ENCODE measurements around the gene C15orf61. TPM values are rescaled to one million over a fixed set of nuclear protein-coding genes. Genes with fewer than 3 reads are reported as not detected.

C15orf61 gene
- total and polyA plus RNA-seq, 11 donors, result 3.6 to 11.7 (median 9.9) TPM

GRCh38 chr15:67575039-67575502 lies 54.1 kb downstream of the C15orf61 start:
- H3K27me3 ChIP-seq, result no peaks in the 10 kb centered on the region
- H3K4me1 ChIP-seq, result peaks cover 0 to 15% (median 2%) of the 10 kb centered on the region in 12 donors
- ATAC-seq (peak in 2 of 4 donors; percentile 43 to 50), DNase-seq (no peak)
- TF ChIP-seq CTCF (IDR thresholded peaks at IDR 0.05), result no peak
- TF ChIP-seq POLR2A (IDR thresholded peaks at IDR 0.05), result no peak
- H3K9me3 ChIP-seq, result no peaks in the 10 kb centered on the region
- H3K27ac ChIP-seq, result no peak overlapping the region
- peaks cover 0 to 6% (median 0%) of the 10 kb centered on the region in 9 donors for H3K36me3 ChIP-seq
- H3K4me3 ChIP-seq, result no peak overlapping the region
- intact Hi-C loops (cut with DNase I), result loop anchor here in 1 of 10 donors (10.0 kb wide), 1 partner anchor 50 kb away; no protein-coding TSS in a partner anchor
- WGBS, 4 donors, result 76 to 85% (median 81%) methylated on average over 4 of the region's 4 CpGs

DNA sequence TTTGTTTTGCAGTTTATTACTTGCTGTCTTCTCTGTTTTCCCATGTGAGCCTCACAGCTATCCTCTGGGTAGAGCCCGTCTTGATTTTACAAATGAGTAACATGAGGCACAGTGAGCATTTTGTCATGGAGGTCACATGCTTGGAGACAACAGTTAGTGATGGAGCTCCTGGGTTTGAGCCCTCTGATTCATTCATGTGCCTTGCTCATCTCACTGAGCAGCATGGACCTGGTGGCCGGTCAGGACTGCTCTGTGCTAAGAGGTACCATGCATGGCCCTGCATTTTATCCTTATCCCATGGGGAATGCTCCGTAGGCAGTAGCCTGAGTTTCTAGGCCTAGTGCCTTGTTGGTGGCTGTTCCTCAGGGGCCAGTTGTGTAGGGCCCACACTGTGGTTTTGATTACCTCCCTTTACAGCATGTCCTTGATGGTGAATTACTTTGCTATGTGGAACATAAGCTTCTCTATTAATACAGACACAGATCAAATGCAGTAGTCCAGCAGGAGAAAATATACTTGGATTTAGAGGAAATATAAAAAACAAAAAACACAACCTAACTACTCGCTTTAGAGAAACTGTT lies 57.2 kb downstream of the C15orf61 start:
- H3K27ac ChIP-seq, result no peak overlapping the region
- no peak for TF ChIP-seq CTCF (IDR thresholded peaks at IDR 0.05)
- no peak for TF ChIP-seq POLR2A (IDR thresholded peaks at IDR 0.05)
- intact Hi-C loops (cut with DNase I), result loop anchor here in 1 of 10 donors (10.0 kb wide), 1 partner anchor 47 kb away; no protein-coding TSS in a partner anchor
- DNase-seq, result no peak
- peaks cover 0 to 6% (median 0%) of the 10 kb centered on the region in 12 donors for H3K4me1 ChIP-seq
- H3K27me3 ChIP-seq, result no peaks in the 10 kb centered on the region
- ATAC-seq, result no peak
- H3K9me3 ChIP-seq, result no peaks in the 10 kb centered on the region
- 94 to 99% (median 97%) methylated on average over 4 of the region's 4 CpGs for WGBS, 4 donors
- H3K4me3 ChIP-seq, result no peak overlapping the region
- H3K36me3 ChIP-seq, result peaks cover 0 to 3% (median 0%) of the 10 kb centered on the region in 9 donors

DNA sequence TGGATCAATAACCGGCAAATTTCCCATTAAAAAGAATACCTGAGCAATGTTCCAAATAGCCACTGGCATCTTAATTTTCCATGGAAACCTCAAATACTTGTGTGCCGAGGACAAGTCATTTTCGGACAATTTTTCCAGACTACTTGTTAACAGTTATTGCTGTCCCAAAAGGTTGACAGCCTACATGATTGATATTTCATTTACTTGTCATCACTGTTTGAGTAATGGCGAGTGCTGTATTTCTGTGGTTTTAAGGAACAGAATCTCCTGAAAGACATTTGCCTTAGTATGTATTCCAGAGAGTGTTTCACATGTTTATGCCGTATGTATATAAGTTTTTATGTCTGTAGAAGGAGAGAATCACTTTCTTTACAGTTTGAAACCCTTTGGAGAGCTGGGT lies 58.2 kb downstream of the C15orf61 start:
- TF ChIP-seq POLR2A (IDR thresholded peaks at IDR 0.05) (no peak), CTCF (IDR thresholded peaks at IDR 0.05) (no peak)
- H3K36me3 ChIP-seq, result peaks cover 0 to 3% (median 0%) of the 10 kb centered on the region in 9 donors
- no peaks in the 10 kb centered on the region for H3K9me3 ChIP-seq
- H3K27ac ChIP-seq, result no peak overlapping the region
- H3K4me1 ChIP-seq, result peaks cover 0 to 6% (median 0%) of the 10 kb centered on the region in 12 donors
- intact Hi-C loops (cut with DNase I), result loop anchor here in 1 of 10 donors (10.0 kb wide), 1 partner anchor 46 kb away; no protein-coding TSS in a partner anchor
- H3K4me3 ChIP-seq, result no peak overlapping the region
- DNase-seq (no peak), ATAC-seq (no peak)
- no peaks in the 10 kb centered on the region for H3K27me3 ChIP-seq
- 94 to 98% (median 95%) methylated on average over 5 of the region's 5 CpGs for WGBS, 4 donors

Other genes starting within 250 kb of the C15orf61 start
- gene MAP2K5, start 21.6 kb downstream of the C15orf61 start, total RNA-seq, result 10 to 100 TPM in 8 of 9 donors, 1 to 10 TPM in 1; 9.9 to 32.0 (median 22.7) TPM
- gene MAP2K5, start 21.6 kb downstream of the C15orf61 start, polyA plus RNA-seq, result 10 to 100 TPM in 1 of 2 donors, 1 to 10 TPM in 1; 8.1 to 16.3 TPM

Measured in heart left ventricle (tissue), 16 donors.